Muscle layer of colon (tissue), 2 donors: Measurements from ENCODE around the gene RPUSD1.

Source experiments
- H3K27ac ChIP-seq: one replicate; pipeline ENCODE4 v1.7.0; 2013; ENCODE audit warnings: low read depth, mild to moderate bottlenecking, low read length, moderate library complexity
- H3K27me3 ChIP-seq, 2 donors: one replicate each; pipeline ENCODE4 v1.7.0; 2013; ENCODE audit warnings: low read length in 2 of 2, mild to moderate bottlenecking in 2 of 2; ENCODE audit not compliant: insufficient read depth in 2 of 2, control insufficient read depth in 1 of 2
- H3K36me3 ChIP-seq: one replicate; pipeline ENCODE4 v1.7.0; 2013; ENCODE audit warnings: mild to moderate bottlenecking, low read length; ENCODE audit not compliant: insufficient read depth
- H3K4me1 ChIP-seq: one replicate; pipeline ENCODE4 v1.7.0; 2013; ENCODE audit warnings: mild to moderate bottlenecking, low read length; ENCODE audit not compliant: insufficient read depth
- H3K4me3 ChIP-seq, 2 donors: one replicate each; pipeline ENCODE4 v1.7.0; 2013; ENCODE audit warnings: low read length in 2 of 2, low read depth in 1 of 2, mild to moderate bottlenecking in 1 of 2, moderate library complexity in 1 of 2
- H3K9ac ChIP-seq: one replicate; pipeline ENCODE4 v1.7.0; 2013; ENCODE audit warnings: low read length
- H3K9me3 ChIP-seq: one replicate; pipeline ENCODE4 v1.7.0; 2013; ENCODE audit warnings: mild to moderate bottlenecking, low read length
- donor health status: abdominal sarcoma.
- donor health status: Adenocarcinoma of cecum.

The RPUSD1 gene

DNA sequence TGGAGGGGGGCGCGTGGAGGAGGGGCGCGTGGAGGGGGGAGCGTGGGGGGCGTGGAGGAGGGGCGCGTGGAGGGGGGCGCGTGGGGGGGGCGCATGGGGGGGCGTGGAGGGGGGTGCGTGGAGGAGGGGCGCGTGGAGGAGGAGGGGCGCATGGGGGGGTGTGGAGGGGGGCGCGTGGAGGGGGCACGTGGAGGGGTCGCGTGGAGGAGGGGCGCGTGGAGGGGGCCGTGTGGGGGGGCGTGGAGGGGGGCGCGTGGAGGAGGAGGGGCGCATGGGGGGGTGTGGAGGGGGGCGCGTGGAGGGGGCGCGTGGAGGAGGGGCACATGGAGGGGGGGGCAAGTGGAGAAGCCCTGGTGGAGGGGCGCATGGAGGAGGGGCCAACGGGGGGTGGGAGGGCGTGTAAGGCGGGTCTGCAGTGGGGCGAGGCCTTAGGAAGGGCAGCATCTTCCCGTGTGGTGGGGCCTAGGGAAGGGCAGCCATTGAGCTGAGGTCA is 20.4 kb downstream of the RPUSD1 start:
- no peaks in the 10 kb centered on the region for H3K4me1 ChIP-seq
- H3K4me3 ChIP-seq, result no peak overlapping the region
- H3K27ac ChIP-seq, result no peak overlapping the region
- H3K9me3 ChIP-seq, result no peaks in the 10 kb centered on the region
- H3K36me3 ChIP-seq, result no peaks in the 10 kb centered on the region
- no peak overlapping the region for H3K9ac ChIP-seq
- H3K27me3 ChIP-seq, result peaks cover 0 to 9% of the 10 kb centered on the region in 2 donors

DNA sequence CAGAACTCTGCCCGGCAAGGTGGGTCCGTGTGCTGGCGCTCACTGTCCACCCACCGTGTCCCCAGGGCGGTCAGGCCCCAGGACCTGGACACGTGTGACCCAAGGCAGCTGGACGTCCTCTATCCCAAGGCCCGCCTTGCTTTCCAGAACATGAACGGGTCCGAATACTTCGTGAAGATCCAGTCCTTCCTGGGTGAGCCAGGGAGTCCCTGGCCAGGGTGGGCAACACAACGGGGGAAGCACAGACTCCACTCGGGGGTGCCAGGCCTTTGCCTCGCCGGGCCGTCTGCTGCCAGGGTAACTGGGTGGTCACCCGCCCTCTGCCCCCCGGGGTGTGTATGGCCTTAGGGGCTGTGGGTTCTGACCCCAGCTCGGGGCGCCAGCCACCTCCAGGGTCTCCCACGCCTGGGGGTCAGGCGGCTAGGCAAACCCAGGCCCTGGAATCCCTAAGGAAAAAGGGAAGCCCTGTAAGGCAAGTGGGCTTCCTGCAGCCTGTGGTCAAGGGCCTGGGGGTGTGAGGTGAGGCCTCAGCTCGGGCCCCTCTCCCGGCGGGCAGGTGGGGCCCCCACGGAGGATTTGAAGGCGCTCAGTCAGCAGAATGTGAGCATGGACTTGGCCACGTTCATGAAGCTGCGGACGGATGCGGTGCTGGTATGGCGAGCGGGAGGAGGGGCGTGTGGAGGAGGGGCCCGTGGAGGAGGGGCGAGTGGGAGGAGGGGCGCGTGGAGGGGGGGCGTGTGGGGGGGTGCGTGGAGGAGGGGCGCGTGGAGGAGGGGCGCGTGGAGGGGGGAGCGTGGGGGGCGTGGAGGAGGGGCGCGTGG is 21.2 kb downstream of the RPUSD1 start:
- no peaks in the 10 kb centered on the region for H3K4me1 ChIP-seq
- H3K27ac ChIP-seq, result no peak overlapping the region
- peaks cover 0 to 16% of the 10 kb centered on the region in 2 donors for H3K27me3 ChIP-seq
- H3K4me3 ChIP-seq, result no peak overlapping the region
- H3K9ac ChIP-seq, result no peak overlapping the region
- H3K9me3 ChIP-seq, result no peaks in the 10 kb centered on the region
- no peaks in the 10 kb centered on the region for H3K36me3 ChIP-seq

DNA sequence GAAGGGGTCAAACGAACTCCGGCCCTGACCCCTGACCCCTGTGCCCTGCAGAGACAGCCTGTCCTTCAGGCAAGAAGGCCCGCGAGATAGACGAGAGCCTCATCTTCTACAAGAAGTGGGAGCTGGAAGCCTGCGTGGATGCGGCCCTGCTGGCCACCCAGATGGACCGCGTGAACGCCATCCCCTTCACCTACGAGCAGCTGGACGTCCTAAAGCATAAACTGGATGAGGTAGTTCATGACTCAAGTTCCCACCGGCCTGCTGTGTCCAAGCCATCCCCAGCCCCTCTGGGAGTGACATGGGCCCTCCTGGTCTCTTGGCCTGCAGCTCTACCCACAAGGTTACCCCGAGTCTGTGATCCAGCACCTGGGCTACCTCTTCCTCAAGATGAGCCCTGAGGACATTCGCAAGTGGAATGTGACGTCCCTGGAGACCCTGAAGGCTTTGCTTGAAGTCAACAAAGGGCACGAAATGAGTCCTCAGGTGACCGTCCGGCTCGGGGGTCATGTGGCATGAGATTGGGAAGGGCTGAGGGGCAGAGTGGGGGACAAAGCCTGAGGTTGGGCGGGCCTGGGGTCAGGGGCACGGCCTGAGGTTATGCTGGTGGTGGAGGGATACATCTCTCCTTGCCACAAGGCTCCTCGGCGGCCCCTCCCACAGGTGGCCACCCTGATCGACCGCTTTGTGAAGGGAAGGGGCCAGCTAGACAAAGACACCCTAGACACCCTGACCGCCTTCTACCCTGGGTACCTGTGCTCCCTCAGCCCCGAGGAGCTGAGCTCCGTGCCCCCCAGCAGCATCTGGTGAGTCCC is 22.0 kb downstream of the RPUSD1 start:
- H3K36me3 ChIP-seq, result no peaks in the 10 kb centered on the region
- no peak overlapping the region for H3K4me3 ChIP-seq
- H3K9me3 ChIP-seq, result no peaks in the 10 kb centered on the region
- no peak overlapping the region for H3K27ac ChIP-seq
- H3K27me3 ChIP-seq, result peaks cover 0 to 22% of the 10 kb centered on the region in 2 donors
- H3K4me1 ChIP-seq, result no peaks in the 10 kb centered on the region
- H3K9ac ChIP-seq, result no peak overlapping the region

DNA sequence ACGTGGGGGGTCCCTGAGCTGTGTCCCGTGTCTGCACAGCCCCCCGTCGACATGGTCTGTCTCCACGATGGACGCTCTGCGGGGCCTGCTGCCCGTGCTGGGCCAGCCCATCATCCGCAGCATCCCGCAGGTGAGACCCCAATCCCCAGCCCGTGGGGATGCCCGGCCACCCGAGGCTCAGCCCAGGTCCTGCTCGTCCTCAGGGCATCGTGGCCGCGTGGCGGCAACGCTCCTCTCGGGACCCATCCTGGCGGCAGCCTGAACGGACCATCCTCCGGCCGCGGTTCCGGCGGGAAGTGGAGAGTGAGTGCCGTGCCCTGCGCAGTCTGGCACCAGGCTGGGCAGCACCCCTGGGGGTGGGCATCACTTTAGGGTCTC is 22.7 kb downstream of the RPUSD1 start:
- Histone ChIP-seq H3K9me3 (no peaks in the 10 kb centered on the region), H3K9ac (no peak overlapping the region), H3K27me3 (peaks cover 0 to 22% of the 10 kb centered on the region in 2 donors), H3K4me1 (no peaks in the 10 kb centered on the region), H3K4me3 (no peak overlapping the region), H3K36me3 (no peaks in the 10 kb centered on the region), H3K27ac (no peak overlapping the region)

DNA sequence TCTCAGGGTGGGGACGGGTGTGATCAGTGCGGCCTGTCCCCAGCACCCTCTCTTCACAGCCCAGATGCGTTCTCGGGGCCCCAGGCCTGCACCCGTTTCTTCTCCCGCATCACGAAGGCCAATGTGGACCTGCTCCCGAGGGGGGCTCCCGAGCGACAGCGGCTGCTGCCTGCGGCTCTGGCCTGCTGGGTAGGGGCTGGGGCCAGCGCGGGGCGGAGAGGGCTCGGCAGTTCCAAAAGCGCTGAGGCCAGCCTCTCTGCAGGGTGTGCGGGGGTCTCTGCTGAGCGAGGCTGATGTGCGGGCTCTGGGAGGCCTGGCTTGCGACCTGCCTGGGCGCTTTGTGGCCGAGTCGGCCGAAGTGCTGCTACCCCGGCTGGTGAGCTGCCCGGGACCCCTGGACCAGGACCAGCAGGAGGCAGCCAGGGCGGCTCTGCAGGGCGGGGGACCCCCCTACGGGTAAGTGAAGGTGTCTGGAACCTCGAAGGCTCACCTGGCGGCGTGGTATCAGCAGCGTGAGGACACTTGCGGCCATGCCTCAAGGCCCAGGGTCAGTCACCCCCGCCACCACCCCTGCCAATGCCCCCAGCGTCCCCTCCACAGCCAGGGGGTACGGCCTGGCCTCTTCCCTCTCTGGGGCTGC is 23.2 kb downstream of the RPUSD1 start:
- H3K27ac ChIP-seq, result no peak overlapping the region
- H3K9ac ChIP-seq, result no peak overlapping the region
- no peaks in the 10 kb centered on the region for H3K9me3 ChIP-seq
- H3K4me1 ChIP-seq, result no peaks in the 10 kb centered on the region
- no peaks in the 10 kb centered on the region for H3K36me3 ChIP-seq
- H3K4me3 ChIP-seq, result no peak overlapping the region
- H3K27me3 ChIP-seq, result peaks cover 0 to 21% of the 10 kb centered on the region in 2 donors

DNA sequence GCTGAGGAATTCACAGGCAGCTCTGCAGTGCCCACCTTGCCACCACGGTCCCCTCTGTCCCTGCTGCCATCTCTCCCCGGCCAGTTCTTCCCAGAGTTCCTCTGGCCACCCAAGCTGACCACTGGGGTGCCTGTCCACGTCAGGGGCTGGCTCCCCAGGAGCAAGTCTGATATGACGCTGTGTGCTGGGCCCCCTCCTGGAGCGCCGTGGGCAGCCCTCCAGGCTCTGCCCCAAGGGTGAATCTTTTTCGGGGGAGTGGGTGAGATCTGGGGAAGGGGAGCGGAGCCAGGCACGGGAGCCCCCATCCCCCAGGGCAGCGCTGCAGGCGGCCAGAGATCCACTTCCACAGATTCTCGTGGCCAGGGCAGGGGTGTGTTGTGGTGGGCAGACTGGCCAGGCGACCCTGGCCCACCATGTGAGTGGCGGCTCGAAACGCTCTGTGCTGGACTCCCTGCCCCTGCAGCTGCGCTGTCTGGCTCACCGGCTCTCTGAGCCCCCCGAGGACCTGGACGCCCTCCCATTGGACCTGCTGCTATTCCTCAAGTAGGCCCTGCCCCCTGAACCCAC is 23.9 kb downstream of the RPUSD1 start:
- no peak overlapping the region for H3K27ac ChIP-seq
- no peaks in the 10 kb centered on the region for H3K36me3 ChIP-seq
- no peaks in the 10 kb centered on the region for H3K4me1 ChIP-seq
- no peak overlapping the region for H3K4me3 ChIP-seq
- H3K9ac ChIP-seq, result no peak overlapping the region
- no peaks in the 10 kb centered on the region for H3K9me3 ChIP-seq
- H3K27me3 ChIP-seq, result peaks cover 0 to 14% of the 10 kb centered on the region in 2 donors

DNA sequence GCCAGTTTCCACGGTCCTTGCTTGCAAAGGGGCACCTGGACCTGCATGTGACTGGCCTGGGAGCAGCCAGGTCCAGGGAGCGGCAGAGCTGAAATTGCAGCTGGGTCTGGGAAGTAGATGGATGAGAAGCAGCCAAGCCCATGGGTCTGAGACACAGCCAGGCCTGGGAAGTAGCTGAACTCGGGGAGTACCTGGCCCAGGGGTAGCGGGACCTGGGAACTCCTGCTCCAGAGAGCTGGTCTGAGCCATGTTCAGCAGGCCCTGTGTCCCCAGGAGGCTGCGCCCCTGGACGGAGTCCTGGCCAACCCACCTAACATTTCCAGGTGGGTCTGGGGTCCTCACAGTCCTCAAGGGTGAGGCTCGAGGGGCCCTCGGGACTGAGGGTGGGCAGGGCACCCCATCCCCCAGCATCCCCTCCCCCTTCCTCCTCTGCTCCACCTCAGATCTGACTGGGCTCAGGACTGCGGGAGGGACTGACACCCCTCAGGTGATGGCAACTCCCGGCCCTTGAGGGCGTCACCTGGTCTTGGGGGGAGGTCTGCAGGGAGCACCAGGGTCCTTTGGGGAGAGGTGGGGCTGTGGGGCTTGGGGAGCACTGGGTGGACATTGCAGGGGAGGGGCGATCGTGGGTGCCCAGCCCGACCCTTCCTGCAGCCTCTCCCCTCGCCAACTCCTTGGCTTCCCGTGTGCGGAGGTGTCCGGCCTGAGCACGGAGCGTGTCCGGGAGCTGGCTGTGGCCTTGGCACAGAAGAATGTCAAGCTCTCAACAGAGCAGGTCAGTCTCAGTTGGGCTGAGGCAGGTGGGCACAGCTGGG is 24.6 kb downstream of the RPUSD1 start:
- Histone ChIP-seq H3K9me3 (no peaks in the 10 kb centered on the region), H3K4me1 (no peaks in the 10 kb centered on the region), H3K9ac (no peak overlapping the region), H3K36me3 (no peaks in the 10 kb centered on the region), H3K27me3 (peaks cover 0 to 13% of the 10 kb centered on the region in 2 donors), H3K27ac (no peak overlapping the region), H3K4me3 (no peak overlapping the region)

DNA sequence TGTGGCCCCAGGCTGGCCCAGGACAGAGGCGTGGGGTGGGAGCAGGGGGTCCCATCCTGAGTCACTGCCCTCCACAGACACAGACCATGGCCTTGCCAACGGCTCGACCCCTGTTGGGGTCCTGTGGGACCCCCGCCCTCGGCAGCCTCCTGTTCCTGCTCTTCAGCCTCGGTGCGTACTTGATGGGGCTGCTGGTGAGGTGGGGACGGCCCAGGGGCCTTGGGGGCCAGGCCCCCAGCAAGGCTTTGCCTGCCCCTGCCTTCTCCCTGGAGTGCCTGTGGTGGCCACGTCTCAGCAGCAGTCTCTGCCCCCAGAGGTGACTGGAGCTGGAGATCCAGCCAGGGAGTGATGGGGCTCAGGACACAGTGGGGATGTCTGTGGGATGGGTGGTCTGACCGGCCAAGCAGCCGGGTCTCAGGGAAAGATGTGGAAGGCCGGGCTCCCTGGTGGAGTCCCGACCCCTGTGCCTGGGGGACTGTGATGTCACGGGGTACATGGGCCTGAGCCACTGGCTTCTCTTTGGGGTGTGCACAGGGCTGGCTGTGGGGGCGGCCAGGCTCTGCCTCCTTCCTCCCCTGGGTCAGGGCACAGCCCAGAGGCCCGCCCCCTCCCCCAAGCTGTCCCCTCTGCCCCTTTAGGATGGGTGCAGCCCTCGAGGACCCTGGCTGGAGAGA is 25.4 kb downstream of the RPUSD1 start:
- no peaks in the 10 kb centered on the region for H3K9me3 ChIP-seq
- H3K27me3 ChIP-seq, result peaks cover 0 to 13% of the 10 kb centered on the region in 2 donors
- no peaks in the 10 kb centered on the region for H3K4me1 ChIP-seq
- H3K4me3 ChIP-seq, result no peak overlapping the region
- no peak overlapping the region for H3K9ac ChIP-seq
- H3K36me3 ChIP-seq, result no peaks in the 10 kb centered on the region
- H3K27ac ChIP-seq, result no peak overlapping the region

DNA sequence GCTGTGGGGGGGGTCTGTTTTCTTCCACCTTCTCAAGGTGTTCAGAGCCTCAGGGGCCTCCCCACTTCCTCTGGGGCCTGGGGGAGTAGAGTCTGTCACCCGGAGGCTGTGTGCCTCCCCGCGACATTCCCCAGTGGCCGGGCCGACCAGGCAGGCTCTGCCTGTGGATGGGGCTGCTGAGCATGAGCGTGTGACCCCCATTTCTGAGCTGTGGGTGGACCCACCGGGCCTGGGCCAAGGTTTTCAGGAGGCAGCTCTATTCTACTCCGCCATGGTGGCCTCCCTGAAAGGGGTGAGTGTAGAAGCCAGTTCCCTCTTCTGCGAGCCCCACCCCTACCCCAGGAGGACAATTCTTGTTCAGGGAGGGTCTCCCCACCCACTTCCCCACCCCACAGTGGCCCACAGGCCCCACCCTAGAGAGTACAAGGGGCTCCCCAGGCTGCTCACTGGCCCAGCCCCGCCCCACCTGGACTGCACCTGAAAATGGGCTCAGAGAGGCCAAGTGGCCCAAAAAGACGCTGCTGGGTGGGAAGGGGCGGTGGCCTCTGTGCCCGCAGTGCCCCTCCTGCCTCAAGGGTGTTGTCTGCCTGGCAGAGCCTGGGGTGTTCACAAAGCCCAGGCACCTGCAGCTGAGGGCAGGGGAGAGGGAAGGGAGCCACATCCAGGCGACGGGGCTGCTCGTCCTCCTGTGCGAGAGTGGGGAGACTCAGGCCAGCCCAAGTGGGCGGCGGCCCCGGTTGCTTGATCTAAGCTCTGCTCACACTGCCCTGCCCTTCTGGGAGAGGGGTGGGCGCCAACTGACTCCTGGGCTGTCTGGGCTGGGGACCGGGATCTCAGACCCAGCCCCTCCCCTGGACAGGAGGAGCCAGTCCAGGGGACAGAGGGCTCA is 26.3 kb downstream of the RPUSD1 start:
- Histone ChIP-seq H3K27me3 (peaks cover 0 to 13% of the 10 kb centered on the region in 2 donors), H3K4me3 (no peak overlapping the region), H3K36me3 (no peaks in the 10 kb centered on the region), H3K9ac (no peak overlapping the region), H3K27ac (no peak overlapping the region), H3K4me1 (no peaks in the 10 kb centered on the region), H3K9me3 (no peaks in the 10 kb centered on the region)
